Inflammatory macrophage treated with lipopolysaccharide for 4 hours (primary cell): ENCODE data around the gene PDGFB.

Experiments used
- DNase-seq: peaks from one replicate; pipeline ENCODE4 v3.0.0-alpha.2; 2020

The PDGFB gene

GRCh38 chr22:39276440-39277141 is 31.8 kb upstream of the PDGFB start:
- peak; percentile 79 for DNase-seq

DNA sequence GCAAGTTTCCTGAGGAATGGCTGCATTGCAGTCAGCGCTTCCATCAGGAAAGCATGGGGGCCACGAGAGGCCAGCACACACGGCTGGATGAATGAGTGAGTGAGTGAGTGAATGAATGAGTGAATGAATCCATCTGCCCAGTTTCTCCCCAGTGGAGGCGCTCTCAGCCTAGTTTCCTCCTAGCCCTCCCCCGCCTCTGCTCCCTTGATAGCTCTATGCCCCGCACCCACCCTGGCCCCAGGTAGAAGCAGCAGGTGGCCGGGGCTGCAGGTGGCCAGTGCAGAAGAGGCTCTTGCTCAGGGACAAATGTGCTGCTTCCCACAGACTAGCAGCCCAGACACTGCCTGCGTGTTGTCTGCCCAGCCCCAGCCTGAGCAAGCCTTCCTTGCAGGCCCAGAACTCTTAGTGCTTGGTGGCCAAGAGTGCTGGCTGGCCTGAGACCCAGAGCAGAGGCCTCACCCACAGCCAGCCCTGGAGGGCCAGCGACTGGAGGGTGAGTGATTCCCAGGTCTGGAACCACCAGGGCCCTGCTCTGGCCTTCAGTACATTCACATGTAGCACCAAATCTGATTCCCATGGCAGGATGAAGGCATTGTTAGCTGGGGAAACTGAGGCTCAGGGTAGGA is 31.1 kb upstream of the PDGFB start:
- DNase-seq: no peak

DNA sequence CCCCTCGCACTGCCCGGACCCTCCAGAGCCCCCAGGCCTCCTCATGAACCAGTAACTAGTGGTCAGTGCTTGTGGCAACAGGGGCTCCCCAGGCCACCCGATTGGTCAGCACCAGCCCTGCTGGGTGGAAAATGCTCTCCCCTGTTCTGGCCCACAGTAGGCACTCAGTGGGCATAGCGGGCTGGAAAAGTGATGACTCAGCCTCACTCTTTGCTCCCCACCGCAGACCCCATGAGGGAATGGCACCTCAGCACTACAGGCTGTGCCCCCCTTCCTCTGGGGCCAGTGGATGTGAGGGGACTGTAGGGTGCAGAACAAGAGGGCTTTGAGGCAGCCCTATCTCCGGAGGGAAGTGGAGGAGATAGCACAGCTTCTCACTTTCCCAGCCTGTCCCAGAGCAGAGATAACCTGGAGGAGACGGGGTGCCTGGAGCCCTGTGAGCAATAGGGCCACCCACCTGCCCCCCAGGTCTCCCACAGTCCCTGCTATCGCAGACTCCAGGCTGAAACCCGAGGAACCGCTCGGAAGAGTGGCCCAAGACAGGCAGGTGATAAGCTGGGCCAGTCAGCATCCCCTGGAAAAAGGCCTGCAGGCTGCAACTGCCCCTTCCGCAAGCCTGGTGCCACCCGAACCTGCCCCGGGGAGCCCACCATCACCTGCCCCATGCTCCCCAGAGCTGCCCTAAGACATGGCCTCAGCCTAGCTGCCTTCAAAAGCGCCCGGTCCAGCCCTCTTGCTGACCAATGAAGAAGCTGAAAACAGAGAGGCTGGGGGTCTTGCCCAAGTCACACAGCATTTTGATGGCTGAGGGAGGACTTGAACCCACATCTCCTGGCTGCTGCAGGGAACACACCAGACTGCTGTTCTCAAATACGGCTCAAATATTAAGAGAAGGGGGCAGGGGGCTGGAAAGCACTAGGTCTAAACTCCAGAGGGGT is 29.4 kb upstream of the PDGFB start:
- DNase-seq: no peak

- no peak for DNase-seq
Measured at GRCh38 chr22:39270792-39271191, 26.0 kb upstream of the PDGFB start.

DNA sequence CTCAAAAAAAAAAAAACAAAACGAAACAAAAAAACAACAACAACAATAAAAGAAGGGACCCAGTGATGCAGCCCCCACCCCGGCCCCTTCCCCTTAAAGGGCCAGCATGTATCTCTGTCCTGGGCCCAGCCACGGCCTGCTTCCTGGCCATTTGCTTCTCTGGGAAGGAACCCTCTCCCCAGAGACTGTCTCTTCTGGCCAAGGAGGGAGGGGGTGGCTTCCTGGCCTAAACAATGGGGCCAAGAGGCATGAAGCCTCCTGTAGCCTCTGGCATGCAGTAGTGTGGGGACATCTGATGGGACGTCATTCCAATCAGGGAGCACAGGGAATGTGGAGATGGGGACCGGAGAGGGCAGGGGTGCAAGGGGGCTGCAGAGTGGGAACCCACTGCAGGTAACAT is 25.5 kb upstream of the PDGFB start:
- DNase-seq: no peak

GRCh38 chr22:39269095-39269790 is 24.5 kb upstream of the PDGFB start:
- DNase-seq: peak; percentile 39

DNA sequence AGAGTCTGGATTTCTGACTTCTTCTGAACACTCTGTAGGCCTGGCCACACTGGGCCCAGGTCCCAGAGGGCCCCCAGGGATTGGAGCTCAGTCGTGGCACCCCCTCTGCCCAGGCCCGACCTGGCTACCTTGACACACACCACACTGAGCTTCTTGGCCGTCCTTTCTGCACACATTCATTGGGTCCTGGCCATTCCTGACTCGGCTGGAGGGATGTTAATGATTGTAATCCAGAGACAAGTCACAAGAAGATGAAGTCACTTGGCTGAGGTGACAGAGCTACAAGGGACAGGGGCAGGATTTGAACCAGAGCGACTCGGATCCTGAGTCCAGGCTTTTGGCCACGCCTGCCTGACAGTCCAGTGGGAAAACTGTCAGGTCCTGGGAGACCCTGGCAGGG is 23.9 kb upstream of the PDGFB start:
- DNase-seq: peak; percentile 29

- no peak for DNase-seq
Measured at GRCh38 chr22:39267974-39268373, 23.2 kb upstream of the PDGFB start.

- DNase-seq: peak; percentile 98
Measured at GRCh38 chr22:39266398-39267030, 21.7 kb upstream of the PDGFB start.

GRCh38 chr22:39265143-39265886 is 20.5 kb upstream of the PDGFB start:
- no peak for DNase-seq

DNA sequence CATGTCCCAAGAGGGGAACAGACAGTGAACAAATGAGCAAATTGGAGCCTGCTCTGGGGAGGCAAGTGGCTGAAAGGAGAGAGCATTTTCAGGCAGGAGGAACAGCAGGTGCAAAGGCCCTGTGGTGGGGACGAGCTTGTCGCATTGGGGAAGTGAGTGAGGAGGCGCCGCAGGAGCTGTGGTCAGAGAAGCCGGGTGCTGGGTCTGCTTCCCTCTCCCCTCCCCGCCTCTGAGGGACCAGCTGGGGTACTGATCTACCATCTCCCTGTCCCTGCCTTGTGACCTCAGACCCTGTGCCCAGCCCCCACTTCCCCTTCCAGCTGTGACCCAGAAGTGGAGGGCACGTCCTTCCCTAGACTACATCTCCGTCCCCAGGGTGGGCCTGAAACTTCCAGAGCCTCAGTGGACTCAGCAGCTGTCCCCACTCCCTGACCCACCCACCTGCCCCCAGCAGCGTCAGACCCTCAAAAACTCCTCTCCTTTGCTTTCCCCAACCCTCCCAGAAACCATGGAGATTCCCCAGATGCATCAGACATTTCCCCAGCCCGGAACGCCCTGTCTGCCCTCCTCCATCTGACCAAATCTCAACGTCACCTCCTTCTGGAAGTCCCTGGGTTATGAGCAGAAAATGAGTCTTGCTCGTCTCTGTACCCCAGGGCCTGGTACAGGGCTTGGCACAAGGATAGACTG is 19.7 kb upstream of the PDGFB start:
- DNase-seq: peak; percentile 90

- no peak for DNase-seq
Measured at GRCh38 chr22:39263626-39264348, 19.0 kb upstream of the PDGFB start.

DNA sequence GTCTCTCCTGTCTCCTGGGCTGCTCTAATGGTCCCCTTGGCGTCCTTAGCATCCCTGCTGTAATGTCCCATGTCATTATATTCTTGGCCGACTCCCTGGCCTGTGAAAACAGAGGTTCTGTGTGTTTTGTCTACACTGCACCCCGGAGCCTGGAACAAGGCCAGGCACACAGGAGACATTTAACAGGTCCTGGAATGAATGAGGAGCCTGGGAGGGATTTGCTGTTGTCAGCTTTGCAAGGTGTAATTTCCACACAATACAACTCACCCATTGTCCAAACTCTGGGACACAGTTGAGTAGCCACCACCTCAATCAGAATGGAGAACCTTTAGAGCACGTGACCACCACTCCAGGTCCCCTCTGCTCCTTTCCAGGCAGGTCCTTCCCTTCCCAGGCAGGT is 14.9 kb upstream of the PDGFB start:
- no peak for DNase-seq

DNA sequence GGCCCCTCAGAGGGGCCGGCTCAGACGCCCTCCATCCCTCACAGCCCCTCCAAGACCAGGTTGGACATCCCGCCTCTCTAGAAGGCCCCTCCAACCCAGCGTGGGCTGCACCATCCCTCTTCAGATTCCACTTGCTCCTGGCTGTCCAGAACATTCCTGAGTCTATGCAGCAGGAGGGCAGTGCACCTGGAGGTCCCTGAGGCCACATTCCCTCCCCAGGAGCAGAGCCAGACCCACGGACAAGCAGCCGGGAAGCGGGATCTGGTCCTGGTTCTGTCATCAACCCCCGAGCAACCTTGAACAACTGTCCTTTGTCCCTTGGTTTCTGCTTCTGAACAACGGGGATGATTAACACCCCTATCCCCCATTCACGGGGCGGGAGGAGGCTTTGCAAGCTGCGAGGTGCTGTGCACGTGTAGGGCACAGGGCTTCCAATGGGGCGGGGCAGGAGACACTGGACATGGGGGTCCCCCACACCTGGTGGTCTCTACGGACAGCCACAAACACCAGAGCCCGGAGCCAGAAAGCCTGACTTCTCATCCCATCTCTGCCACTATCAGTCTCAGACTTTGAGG is 13.2 kb upstream of the PDGFB start:
- DNase-seq: no peak

- DNase-seq: no peak
Measured at GRCh38 chr22:39256979-39257378, 12.2 kb upstream of the PDGFB start.

GRCh38 chr22:39256186-39256552 is 11.4 kb upstream of the PDGFB start:
- no peak for DNase-seq

DNA sequence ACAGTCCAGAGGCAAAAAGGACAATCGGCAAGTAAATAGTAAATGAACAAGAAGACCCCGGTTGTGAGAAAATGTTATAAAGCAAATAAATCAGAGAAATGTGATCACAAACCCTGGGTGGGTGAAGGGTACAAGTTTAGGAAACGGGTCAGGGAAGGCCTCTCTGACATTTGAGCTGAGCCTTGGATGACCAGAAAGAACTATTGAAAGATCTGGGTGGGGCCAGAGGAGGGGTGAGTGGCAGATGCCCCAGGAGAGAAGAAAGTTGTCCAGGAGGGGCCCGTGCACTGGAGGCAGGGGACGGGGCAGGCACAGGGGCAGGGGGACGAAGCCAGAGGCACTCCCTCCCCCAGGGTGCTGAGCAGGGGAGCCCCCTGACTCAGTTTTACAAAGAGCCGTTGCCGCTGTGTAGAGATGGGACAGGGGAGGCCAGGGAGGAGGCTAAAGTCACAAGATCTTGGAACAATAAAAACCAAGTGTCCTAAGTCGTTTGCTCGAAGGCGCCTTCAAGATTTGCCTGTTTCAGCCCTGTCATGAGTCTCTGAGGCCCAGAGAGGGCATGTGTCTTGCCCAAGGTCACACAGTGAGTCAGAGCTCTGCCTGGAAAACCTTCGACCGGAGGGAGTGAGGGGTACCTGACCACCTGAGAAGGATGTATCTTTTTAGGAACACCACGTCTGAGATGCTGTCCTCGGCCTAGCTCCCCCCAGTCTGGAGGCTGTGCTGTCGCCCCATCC is 10.8 kb upstream of the PDGFB start:
- DNase-seq: no peak

DNA sequence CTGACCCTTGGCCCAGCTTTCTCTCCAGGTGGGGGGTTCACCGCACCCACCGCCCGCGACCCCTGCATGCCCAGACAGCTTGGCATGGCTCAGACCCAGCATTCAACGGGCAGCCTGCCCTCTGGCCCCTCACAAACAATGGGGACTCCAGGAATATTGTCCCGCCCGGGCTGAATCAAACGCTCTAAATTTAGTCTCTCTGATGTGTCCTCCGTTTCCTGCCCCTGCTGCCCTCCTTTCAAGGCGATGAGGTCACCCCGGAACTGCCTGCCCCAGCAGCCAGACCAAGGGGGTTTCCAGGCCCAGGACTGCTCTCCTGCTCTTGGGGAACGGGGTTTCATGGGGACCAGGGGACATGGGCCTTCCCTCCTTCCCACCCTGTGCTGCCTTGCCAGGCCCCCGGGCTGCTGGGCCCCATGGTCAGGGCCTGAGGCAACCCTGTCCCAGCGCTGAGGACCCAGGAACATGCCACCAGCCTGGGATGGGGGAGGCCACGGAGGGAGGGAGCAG is 10.1 kb upstream of the PDGFB start:
- DNase-seq: peak; percentile 83

- no peak for DNase-seq
Measured at GRCh38 chr22:39254122-39254521, 9.3 kb upstream of the PDGFB start.
